PC-9 (cell line): ENCODE results near the gene LARP4.

Experiments used
- CTCF ChIP-seq: fragments of 200-600 bp; sonication (generic); conservative IDR thresholded peaks from 2 replicates; pipeline ENCODE4 v1.6.1; 2017; ENCODE audit warnings: mixed run types, antibody characterized with exemption, mild to moderate bottlenecking, moderate library complexity
- EZH2 ChIP-seq: fragments of 200-600 bp; sonication (generic); IDR thresholded peaks from 2 replicates; pipeline ENCODE4 v1.8.0; 2017; ENCODE audit warnings: antibody characterized with exemption, low read depth

GRCh38 chr12:50525422-50525821 is 124.7 kb downstream of the LARP4 start:
- TF ChIP-seq CTCF (no peak), EZH2 (no peak)
